HepG2 (cell line): ENCODE measurements around the gene SLC29A1. TPM values are rescaled to one million over a fixed set of nuclear protein-coding genes. Genes with fewer than 3 reads are reported as not detected.

Source experiments
- AFF4 ChIP-seq: sonication (generic); formaldehyde crosslinking; IDR thresholded peaks from 2 replicates; pipeline ENCODE4 v1.4.0; 2020; ENCODE audit warnings: missing genetic modification reagents
- BHLHE40 ChIP-seq: IDR thresholded peaks from 2 replicates; pipeline ENCODE4 v1.6.1; 2011; ENCODE audit warnings: low read length, improper control_type of control experiment
- BRCA1 ChIP-seq: sonication (generic); formaldehyde crosslinking; IDR thresholded peaks from 2 replicates; pipeline ENCODE4 v1.4.0; 2020; ENCODE audit warnings: missing genetic modification reagents
- ETS1 ChIP-seq: sonication (generic); formaldehyde crosslinking; IDR thresholded peaks from 2 replicates; pipeline ENCODE4 v1.4.0; 2020; ENCODE audit warnings: missing genetic modification reagents
- HDAC2 ChIP-seq: sonication (generic); formaldehyde crosslinking; IDR thresholded peaks from 2 replicates; pipeline ENCODE4 v1.4.0; 2020; ENCODE audit warnings: missing genetic modification reagents
- IKZF4 ChIP-seq: sonication (generic); formaldehyde crosslinking; IDR thresholded peaks from 2 replicates; pipeline ENCODE4 v1.5.1; 2020; ENCODE audit warnings: borderline replicate concordance, mild to moderate bottlenecking, low read depth, missing genetic modification reagents; ENCODE audit errors: not compliant biosample characterization
- IRF9 ChIP-seq: sonication (generic); formaldehyde crosslinking; IDR thresholded peaks from 2 replicates; pipeline ENCODE4 v1.8.0; 2022; ENCODE audit warnings: missing genetic modification reagents, mild to moderate bottlenecking, borderline replicate concordance
- KAT8 ChIP-seq: IDR thresholded peaks from 2 replicates; pipeline ENCODE4 v1.6.1; 2016; ENCODE audit warnings: missing genetic modification reagents, missing compliant biosample characterization
- KDM3A ChIP-seq: IDR thresholded peaks from 2 replicates; pipeline ENCODE4 v1.6.1; 2018; ENCODE audit warnings: low read depth, missing compliant biosample characterization
- MBNL3 ChIP-seq: fragments of 250-450 bp; sonication (Bioruptor Pico); conservative IDR thresholded peaks from 2 replicates; pipeline ENCODE4 v1.8.0; 2022; ENCODE audit warnings: mild to moderate bottlenecking, inconsistent platforms
- NRL ChIP-seq: sonication (generic); formaldehyde crosslinking; IDR thresholded peaks from 2 replicates; pipeline ENCODE4 v1.5.0; 2020; ENCODE audit warnings: missing genetic modification reagents, mild to moderate bottlenecking, moderate library complexity, borderline replicate concordance
- ONECUT2 ChIP-seq: sonication (generic); formaldehyde crosslinking; IDR thresholded peaks from 2 replicates; pipeline ENCODE4 v1.4.0; 2020; ENCODE audit warnings: missing genetic modification reagents
- RFX3 ChIP-seq: IDR thresholded peaks from 2 replicates; pipeline ENCODE4 v1.6.1; 2016; ENCODE audit warnings: missing biosample characterization, missing genetic modification reagents
- SKI ChIP-seq: fragments of 450-650 bp; IDR thresholded peaks from one replicate; pipeline ENCODE4 v1.6.1; 2018; ENCODE audit warnings: mild to moderate bottlenecking; ENCODE audit not compliant: partially characterized antibody
- ZFP37 ChIP-seq: sonication (generic); formaldehyde crosslinking; IDR thresholded peaks from 2 replicates; pipeline ENCODE4 v1.4.0; 2020; ENCODE audit warnings: missing genetic modification reagents, borderline replicate concordance
- ZNF367 ChIP-seq: sonication (generic); formaldehyde crosslinking; IDR thresholded peaks from 2 replicates; pipeline ENCODE4 v1.4.0; 2020; ENCODE audit warnings: missing genetic modification reagents, borderline replicate concordance
- ZNF431 ChIP-seq: sonication (generic); formaldehyde crosslinking; IDR thresholded peaks from 2 replicates; pipeline ENCODE4 v1.9.0; 2022; ENCODE audit warnings: missing genetic modification reagents, low read depth, mild to moderate bottlenecking, borderline replicate concordance
- ZNF569 ChIP-seq: sonication (generic); formaldehyde crosslinking; IDR thresholded peaks from 2 replicates; pipeline ENCODE4 v1.5.0; 2020; ENCODE audit warnings: mild to moderate bottlenecking, missing genetic modification reagents, moderate library complexity, borderline replicate concordance
- polyA plus RNA-seq, 8 experiments: library from polyadenylated mRNA; depleted of rRNA in 3 of 8; stranded (reverse) in 7 of 8; unstranded in 1 of 8; fragments of >200 nt; fragmentation: Illumina TruSeq in 4 of 8; extraction: Trizol in 4 of 8; gene quantifications; 2 replicates each; pipeline versions ENCODE4 v1.2.1 to v1.2.3, GENCODE V29; 2011 to 2016; ENCODE audit warnings: low read depth in 4 of 8, missing spikeins in 1 of 8, mixed read lengths in 1 of 8; ENCODE audit not compliant: insufficient read depth in 1 of 8
- total RNA-seq, 5 experiments: library from RNA; depleted of rRNA; stranded (reverse); fragments of >200 nt; fragmentation: Illumina TruSeq; extraction: Trizol; gene quantifications; 2 replicates each; pipeline ENCODE4 v1.2.3, GENCODE V29; 2016; ENCODE audit warnings: low read depth in 1 of 5
- TF ChIP-seq, protein P1 (sequence below): sonication (generic); formaldehyde crosslinking; IDR thresholded peaks from 2 replicates; pipeline ENCODE4 v1.5.1; 2020; ENCODE audit warnings: missing genetic modification reagents, mild to moderate bottlenecking, borderline replicate concordance
- TF ChIP-seq, protein P2 (sequence below): sonication (generic); formaldehyde crosslinking; IDR thresholded peaks from 2 replicates; pipeline ENCODE4 v1.4.0; 2020; ENCODE audit warnings: missing genetic modification reagents

SLC29A1 gene
- total and polyA plus RNA-seq, 2 of the 13 experiments (the other 11 are each of a cell fraction or from before 2014, with no cell fraction given), result 43.2 to 106 TPM

DNA sequence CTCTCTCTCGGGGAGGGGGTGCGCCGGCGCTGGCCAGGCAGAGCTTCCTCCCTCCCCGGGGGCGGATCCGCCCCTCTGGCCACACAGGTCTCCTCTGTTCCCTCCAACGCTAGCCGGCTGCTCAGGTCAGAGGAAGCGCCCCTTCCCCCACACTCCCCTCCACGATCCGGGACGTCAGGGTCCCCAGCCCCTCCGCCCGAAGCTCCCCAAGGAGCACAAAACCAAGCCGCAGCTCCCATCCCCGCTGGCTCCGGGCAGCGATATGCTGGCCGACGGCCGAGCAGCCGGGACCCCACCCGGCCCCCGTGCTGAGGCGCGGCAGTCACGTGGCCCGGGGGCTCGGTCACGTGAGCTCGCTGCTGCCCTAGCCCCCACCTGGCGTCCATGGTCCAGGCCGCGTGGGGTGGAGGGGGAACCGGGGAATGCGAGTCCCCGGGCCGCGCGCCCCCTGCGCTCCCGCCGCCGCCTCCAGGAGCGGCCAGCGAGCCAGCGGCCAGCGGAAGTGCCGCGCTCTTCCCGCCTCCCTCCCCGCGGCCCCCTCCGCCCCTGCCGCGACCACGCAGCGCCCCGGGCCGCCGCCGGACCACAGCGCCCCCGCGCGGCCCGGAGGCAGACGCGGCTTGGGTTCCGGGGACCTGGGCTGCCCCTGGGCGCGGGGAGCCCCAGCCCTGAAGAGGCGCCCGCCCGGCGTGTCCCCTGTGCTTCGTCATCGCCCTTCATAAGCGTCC, 33.8 kb downstream of the SLC29A1 start, which contains the start of gene SLC35B2 (continued):
- TF ChIP-seq ETS1 (CRISPR knock-in tag), result peak; percentile 52; the same call in 1 of the 2 replicates
- peak; percentile 92; the same call in 1 of the 2 replicates for TF ChIP-seq IRF9 (CRISPR knock-in tag)
- no peak for TF ChIP-seq ONECUT2 (CRISPR knock-in tag)
- TF ChIP-seq HDAC2 (CRISPR knock-in tag), result peak; percentile 72
- TF ChIP-seq ZNF367 (CRISPR knock-in tag), result no peak; the same call in 1 of the 2 replicates
- TF ChIP-seq IKZF4 (CRISPR knock-in tag), result peak; percentile 86
- no peak for TF ChIP-seq ZNF569 (CRISPR knock-in tag)
- TF ChIP-seq BRCA1, result no peak
- TF ChIP-seq KDM3A (CRISPR knock-in tag), result peak; percentile 78; the same call in 1 of the 2 replicates
- TF ChIP-seq SKI, result no peak
- peak; percentile 95 for TF ChIP-seq BHLHE40
- TF ChIP-seq AFF4 (CRISPR knock-in tag), result peak; percentile 60; the same call in 1 of the 2 replicates
- TF ChIP-seq RFX3 (CRISPR knock-in tag), result no peak
- TF ChIP-seq, protein P1, sequence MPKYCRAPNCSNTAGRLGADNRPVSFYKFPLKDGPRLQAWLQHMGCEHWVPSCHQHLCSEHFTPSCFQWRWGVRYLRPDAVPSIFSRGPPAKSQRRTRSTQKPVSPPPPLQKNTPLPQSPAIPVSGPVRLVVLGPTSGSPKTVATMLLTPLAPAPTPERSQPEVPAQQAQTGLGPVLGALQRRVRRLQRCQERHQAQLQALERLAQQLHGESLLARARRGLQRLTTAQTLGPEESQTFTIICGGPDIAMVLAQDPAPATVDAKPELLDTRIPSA (CRISPR knock-in tag), result peak; percentile 94; the same call in 1 of the 2 replicates
- peak; percentile 84 for TF ChIP-seq KAT8 (CRISPR knock-in tag)
- TF ChIP-seq, protein P2, sequence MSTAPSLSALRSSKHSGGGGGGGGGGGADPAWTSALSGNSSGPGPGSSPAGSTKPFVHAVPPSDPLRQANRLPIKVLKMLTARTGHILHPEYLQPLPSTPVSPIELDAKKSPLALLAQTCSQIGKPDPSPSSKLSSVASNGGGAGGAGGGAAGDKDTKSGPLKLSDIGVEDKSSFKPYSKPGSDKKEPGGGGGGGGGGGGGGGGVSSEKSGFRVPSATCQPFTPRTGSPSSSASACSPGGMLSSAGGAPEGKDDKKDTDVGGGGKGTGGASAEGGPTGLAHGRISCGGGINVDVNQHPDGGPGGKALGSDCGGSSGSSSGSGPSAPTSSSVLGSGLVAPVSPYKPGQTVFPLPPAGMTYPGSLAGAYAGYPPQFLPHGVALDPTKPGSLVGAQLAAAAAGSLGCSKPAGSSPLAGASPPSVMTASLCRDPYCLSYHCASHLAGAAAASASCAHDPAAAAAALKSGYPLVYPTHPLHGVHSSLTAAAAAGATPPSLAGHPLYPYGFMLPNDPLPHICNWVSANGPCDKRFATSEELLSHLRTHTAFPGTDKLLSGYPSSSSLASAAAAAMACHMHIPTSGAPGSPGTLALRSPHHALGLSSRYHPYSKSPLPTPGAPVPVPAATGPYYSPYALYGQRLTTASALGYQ (CRISPR knock-in tag), result peak; percentile 62; the same call in 1 of the 2 replicates
- peak; percentile 92 for TF ChIP-seq NRL (CRISPR knock-in tag)
- peak; percentile 75; the same call in 1 of the 2 replicates for TF ChIP-seq ZNF431 (CRISPR knock-in tag)
- TF ChIP-seq ZFP37, result no peak
- no peak for TF ChIP-seq MBNL3
